AG04450 (cell line): ENCODE results near the gene UFM1. TPM values are rescaled to one million over a fixed set of nuclear protein-coding genes. Genes with fewer than 3 reads are reported as not detected.
A peak's percentile ranks its signal among the peaks of the same experiment; 100 is the strongest.
"Not testable (repeated sequence)": the region's sequence is repeated elsewhere in the genome, so short reads cannot be mapped to it uniquely, and the experiment has no call there.

ENCODE experiments used
- CTCF ChIA-PET: fragments of 300-600, 350-600 bp; formaldehyde crosslinking; extraction: SDS; loops from one replicate; lab custom pipeline; 2022; ENCODE audit warnings: antibody characterized with exemption, inconsistent platforms; lab: Charles Lee
- POLR2A ChIA-PET: fragments of 350-600 bp; formaldehyde crosslinking; extraction: SDS; loops from one replicate; lab custom pipeline; 2021; ENCODE audit warnings: antibody characterized with exemption, inconsistent platforms; lab: Yijun Ruan, JAX
- DNase-seq: peaks from one replicate; pipeline ENCODE4 v3.0.0-alpha.2; 2011; ENCODE audit warnings: low read depth, low spot score
- H3K27ac ChIP-seq: one replicate; pipeline ENCODE4 v1.5.1; 2012; ENCODE audit warnings: low read depth, low read length, control low read depth
- H3K27me3 ChIP-seq: one replicate; pipeline ENCODE4 v1.6.0; 2012; ENCODE audit warnings: low read length; ENCODE audit not compliant: control insufficient read depth, insufficient read depth
- H3K4me3 ChIP-seq: 2 replicates; pipeline ENCODE4 v1.5.1; 2011; ENCODE audit warnings: mild to moderate bottlenecking, low read depth, low read length, control low read depth
- H3K9me3 ChIP-seq: 2 replicates; pipeline ENCODE4 v1.5.1; 2012; ENCODE audit warnings: low read length; ENCODE audit not compliant: control insufficient read depth, insufficient read depth
- polyA minus RNA-seq: library from RNA; depleted of rRNA, polyadenylated mRNA; stranded (reverse); fragments of >200 nt; gene quantifications from 2 replicates; pipeline ENCODE4 v1.2.3, GENCODE V29; 2011; rRNA and poly(A)+ RNA removed
- polyA plus RNA-seq: library from polyadenylated mRNA; depleted of rRNA; stranded (reverse); fragments of >200 nt; gene quantifications from 2 replicates; pipeline ENCODE4 v1.2.3, GENCODE V29; 2011; rRNA removed
- TF ChIP-seq, protein P1 (sequence below): IDR thresholded peaks from 2 replicates; pipeline ENCODE4 v1.5.1; 2011; ENCODE audit warnings: low read depth, low read length, control low read depth, inconsistent platforms

Gene UFM1
- polyA plus RNA-seq = 60.5 and 80.1 TPM in 2 replicates
- polyA minus RNA-seq = 30.1 and 46.4 TPM in 2 replicates

DNA sequence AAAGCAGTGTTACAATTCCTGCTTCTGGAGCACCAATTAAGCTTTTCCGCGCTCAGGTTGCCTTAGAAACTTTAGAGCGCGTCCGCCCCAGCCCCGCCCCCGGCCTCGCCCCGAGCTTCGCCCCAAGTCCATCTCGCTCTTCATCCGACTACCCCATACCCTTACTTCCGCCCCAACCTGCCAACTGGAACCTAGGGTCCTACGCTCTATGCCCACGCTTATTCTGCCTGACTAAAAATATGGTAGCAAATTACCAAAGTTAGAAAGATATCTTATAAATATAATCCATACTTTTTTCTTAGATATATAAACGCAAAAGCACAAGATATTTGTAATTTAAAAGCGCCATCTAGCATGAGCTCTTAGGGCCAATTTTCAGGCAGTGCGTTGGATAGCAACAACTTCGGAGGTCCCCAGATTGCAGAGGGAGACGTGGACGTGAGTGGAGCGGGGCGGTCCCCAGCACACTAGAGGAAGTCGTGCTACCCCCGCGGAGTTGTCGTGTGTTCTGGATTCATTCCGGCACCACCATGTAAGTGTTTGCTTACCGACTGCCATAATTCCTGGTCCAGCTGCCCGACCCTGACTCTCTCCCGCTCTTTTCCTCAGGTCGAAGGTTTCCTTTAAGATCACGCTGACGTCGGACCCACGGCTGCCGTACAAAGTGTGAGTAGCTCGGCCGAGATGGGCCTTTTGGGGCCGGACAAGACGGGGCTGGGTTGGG is at the start of gene UFM1:
Gene UFM1, plus strand, starts transcription at position 462 of the 724 bp plus-strand sequence. Its CDS starts 69 bp downstream, at position 531.
- ChIA-PET POLR2A (no interaction called here), CTCF (no interaction called here)
- Histone ChIP-seq H3K27me3 (no peaks in the 10 kb centered on the region), H3K4me3 (peak within 1 kb of the TSS; percentile 91), H3K9me3 (no peaks in the 10 kb centered on the region), H3K27ac (peak within 1 kb of the TSS; percentile 95)
- peak; percentile 90 for DNase-seq
- TF ChIP-seq, protein P1, sequence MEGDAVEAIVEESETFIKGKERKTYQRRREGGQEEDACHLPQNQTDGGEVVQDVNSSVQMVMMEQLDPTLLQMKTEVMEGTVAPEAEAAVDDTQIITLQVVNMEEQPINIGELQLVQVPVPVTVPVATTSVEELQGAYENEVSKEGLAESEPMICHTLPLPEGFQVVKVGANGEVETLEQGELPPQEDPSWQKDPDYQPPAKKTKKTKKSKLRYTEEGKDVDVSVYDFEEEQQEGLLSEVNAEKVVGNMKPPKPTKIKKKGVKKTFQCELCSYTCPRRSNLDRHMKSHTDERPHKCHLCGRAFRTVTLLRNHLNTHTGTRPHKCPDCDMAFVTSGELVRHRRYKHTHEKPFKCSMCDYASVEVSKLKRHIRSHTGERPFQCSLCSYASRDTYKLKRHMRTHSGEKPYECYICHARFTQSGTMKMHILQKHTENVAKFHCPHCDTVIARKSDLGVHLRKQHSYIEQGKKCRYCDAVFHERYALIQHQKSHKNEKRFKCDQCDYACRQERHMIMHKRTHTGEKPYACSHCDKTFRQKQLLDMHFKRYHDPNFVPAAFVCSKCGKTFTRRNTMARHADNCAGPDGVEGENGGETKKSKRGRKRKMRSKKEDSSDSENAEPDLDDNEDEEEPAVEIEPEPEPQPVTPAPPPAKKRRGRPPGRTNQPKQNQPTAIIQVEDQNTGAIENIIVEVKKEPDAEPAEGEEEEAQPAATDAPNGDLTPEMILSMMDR = no peak

DNA sequence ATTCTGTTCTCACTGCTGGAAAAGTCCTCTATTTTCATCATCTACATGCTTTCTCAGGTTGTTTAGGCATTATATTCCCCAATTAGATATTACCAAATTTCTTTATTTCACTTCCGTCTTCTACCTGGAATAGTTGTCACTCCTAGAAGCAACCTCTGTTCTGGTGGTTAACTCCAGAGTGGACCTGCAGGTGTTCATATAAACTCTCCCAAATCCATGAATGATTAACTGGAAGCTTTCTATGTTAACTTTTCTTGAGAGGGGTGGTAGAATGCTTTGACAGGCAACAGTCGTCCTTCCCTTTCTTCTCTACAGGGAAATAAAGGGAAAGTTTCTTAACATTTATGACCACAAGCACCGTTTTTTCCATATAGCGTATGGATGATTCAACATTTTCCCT is 48.4 kb upstream of the UFM1 start:
- CTCF ChIA-PET = no interaction called here
- Histone ChIP-seq H3K4me3 (no peak overlapping the region), H3K27me3 (no peaks in the 10 kb centered on the region), H3K9me3 (no peaks in the 10 kb centered on the region), H3K27ac (no peak overlapping the region)
- POLR2A ChIA-PET = no interaction called here
- no peak for DNase-seq
- TF ChIP-seq, protein P1 = no peak

DNA sequence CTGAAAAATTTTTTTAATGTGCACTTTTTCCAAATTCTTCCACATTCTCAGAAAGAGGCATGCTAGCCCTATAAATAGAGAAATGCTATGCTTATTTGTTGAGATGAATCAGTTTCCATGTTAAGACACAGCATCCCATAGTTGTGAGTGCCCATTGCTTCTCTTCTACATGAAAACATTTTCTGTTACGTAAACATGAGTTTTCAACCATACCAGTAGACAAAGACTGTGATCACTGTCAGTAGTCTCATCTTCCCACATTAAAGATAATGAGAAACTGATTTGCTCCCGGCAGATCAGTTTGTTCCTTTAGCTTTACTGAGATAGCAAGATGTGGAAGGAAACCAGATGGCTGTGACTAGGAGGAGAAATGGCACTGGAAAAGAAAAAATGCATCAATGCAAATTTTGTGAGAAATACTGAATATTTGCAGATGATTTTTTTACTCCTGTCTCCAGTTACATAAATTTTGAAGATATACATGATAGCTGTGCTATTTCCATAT is 45.8 kb upstream of the UFM1 start:
- ChIA-PET POLR2A (no interaction called here), CTCF (no interaction called here)
- Histone ChIP-seq H3K27ac (no peak overlapping the region), H3K9me3 (no peaks in the 10 kb centered on the region), H3K27me3 (no peaks in the 10 kb centered on the region), H3K4me3 (no peak overlapping the region)
- TF ChIP-seq, protein P1 = no peak
- no peak for DNase-seq

DNA sequence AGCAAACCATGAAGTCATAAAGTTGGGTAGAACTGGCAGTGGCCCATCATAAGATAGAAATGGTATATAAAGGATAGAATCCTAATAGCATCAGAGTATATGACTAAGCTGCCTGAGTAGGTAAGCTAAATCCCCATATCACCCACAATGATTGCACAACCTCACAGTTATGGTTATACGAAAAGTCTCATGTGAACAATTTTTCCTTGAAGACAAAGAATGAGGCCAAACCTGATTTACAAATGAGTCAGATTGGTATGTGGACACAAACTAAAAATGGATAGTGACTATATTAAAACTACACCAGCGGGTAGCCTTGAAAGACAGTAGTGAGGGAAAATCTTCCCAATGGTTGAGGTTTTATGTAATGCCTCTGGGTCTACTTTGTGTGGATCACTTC is 40.9 kb upstream of the UFM1 start:
- no peak overlapping the region for H3K4me3 ChIP-seq
- ChIA-PET POLR2A (no interaction called here), CTCF (no interaction called here)
- H3K9me3 ChIP-seq = no peaks in the 10 kb centered on the region
- H3K27me3 ChIP-seq = no peaks in the 10 kb centered on the region
- no peak overlapping the region for H3K27ac ChIP-seq
- DNase-seq = peak; percentile 1
- TF ChIP-seq, protein P1 = no peak

DNA sequence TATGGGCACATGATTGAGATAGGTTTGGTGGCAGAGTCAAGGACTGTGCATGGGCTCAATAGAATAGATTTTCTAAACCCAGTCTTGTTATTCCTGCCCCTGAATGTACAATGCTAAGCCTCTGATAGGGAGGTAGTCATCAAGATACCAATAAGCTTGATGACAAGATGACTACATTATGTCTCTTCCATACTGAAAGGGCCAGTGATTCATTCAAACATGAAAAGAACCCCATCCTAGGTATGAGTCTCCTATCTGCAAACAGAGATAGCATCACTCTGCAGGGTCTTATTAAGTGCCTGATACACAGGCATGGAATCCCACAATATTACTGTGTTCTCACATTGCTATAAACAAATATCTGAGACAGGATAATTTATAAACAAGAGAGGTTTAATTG is 40.3 kb upstream of the UFM1 start:
- ChIA-PET POLR2A (no interaction called here), CTCF (no interaction called here)
- H3K9me3 ChIP-seq = no peaks in the 10 kb centered on the region
- no peaks in the 10 kb centered on the region for H3K27me3 ChIP-seq
- TF ChIP-seq, protein P1 = no peak
- no peak overlapping the region for H3K4me3 ChIP-seq
- DNase-seq = no peak
- H3K27ac ChIP-seq = no peak overlapping the region

DNA sequence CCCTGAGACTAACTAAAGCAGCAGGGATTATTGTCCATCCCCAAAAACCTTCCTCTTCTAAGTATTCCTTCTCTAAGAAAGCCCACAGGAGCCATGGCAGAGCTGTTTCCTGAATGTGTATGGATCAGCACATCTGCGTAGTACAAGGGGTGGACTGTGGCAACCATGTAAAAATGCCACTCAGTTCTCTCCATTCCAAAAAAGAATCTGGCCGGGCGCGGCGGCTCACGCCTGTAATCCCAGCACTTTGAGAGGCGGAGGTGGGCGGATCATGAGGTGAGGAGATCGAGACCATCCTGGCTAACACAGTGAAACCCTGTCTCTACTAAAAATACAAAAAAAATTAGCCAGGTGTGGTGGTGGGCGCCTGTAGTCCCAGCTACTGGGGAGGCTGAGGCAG is 38.5 kb upstream of the UFM1 start:
- POLR2A ChIA-PET, H3K4me3 ChIP-seq, H3K27ac ChIP-seq, H3K27me3 ChIP-seq, CTCF ChIA-PET, DNase-seq, H3K9me3 ChIP-seq: not testable (repeated sequence)
